Measurements from ENCODE around the gene RHBDF1.
A peak's percentile ranks its signal among the peaks of the same experiment; 100 is the strongest.

RHBDF1 gene

DNA sequence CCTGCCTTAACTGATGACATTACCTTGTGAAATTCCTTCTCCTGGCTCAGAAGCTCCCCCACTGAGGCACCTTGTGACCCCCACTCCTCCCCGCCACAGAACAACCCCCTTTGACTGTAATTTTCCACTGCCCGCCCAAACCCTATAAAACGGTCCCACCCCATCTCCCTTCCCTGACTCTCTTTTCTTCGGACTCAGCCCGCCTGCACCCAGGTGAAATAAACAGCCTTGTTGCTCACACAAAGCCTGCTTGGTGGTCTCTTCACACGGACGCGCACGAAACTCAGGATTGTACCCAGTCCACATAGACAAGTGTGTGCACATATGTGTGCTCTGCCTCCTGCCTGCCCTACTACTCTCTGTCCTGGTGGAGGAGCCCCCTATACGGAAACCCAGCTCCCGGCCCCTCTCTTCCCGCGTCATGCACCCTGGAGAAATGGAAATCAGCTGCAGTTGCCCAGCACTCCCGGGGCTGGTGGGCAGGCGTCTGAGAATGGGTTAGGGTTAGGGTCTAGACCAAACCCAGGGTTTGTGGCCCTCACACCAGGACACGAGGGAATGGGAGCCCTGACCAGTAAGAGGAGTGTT is 2.4 kb upstream of the RHBDF1 start:
- DNase-seq = no peak

DNA sequence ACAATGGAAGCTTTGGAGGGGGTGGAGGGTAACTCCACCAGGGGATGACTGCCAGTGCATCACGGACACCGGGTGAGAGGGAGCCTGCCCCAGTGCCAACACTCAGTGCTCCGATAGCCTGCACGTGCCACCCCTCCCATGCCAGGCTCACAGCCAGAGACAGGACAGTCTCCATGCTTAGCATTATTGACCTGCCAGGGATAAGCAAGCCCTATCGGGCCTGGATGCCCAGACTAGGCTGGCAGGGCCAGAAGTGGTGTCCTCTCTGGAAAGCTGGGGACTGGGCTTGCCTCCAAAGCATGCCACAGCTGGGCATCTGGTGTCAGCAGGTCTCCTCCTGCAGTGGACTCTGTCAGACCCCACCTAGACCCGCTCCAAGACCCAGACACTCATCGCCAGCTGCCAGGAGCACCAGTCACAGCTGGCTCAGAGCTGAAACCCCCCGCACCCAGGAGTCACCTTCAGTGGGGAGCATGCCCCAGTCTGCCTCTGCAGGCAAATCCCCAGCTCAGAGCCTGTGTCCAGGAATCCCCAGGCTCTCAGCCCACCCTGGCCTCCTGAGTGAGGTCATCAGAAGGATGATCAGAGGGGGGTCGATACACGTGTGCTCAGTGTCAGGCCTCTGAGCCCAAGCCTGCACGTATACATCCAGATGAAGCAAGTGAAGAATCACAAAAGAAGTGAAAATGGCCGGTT is 1.8 kb upstream of the RHBDF1 start:
- DNase-seq = no peak

DNA sequence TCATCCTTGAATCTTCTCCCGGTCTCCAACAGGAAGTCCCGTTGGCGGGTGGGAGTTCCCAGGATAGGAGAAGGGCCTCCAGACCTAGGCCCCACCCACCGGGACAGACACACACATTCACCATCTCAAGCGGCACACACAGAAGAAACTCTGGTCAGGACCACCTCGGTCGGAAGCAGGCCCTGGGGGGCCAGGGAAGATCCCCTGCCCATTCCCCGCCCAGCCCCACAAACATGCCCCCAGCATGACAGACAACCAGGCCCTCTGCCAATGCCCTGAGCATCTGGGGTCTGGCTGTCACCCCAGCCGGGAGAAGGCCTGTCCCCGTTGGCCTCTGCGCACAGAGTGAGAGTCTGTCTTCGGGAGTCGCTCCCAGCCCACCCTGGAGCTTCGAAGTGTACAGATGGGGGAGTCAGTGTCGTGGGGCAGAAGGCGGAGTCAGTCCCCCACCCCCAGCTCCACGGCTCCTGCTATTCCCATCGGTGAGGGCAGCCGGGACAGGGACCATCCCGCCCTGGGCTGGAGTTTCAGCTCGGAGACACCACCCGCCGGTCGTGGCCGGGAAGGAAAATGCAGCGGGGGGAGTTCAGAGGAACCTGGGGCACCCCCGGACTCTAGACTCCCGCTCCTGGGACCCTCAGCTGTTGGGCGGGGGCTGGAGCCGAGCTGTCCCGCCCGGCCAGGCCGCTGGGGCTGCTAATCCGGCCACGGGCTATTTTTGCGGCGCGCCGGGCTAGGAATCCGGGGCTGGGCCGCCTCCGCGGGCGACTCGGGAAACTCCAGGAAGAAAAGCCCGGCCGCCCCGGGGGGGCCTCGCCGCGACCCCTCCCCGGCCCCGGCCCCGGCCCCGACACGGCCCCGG is 660 bp downstream of the RHBDF1 start:
- DNase-seq = no peak

DNA sequence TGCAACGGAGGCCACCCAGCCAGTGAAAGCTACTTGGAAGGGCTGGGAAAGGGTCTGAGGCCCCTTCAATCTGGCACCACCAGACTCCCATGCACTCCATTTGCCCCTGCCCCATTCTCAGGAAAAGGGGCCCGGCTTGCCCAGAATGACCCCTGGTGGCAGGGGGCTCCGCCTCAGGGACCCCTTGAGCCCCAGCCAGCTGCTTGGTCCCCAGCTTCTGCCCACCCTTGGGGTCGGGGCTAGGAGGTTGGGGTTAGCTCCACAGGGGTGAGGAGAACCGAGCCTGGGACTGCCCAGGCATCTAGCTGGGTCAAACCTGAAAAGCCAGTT is 1.3 kb downstream of the RHBDF1 start:
- DNase-seq = no peak

DNA sequence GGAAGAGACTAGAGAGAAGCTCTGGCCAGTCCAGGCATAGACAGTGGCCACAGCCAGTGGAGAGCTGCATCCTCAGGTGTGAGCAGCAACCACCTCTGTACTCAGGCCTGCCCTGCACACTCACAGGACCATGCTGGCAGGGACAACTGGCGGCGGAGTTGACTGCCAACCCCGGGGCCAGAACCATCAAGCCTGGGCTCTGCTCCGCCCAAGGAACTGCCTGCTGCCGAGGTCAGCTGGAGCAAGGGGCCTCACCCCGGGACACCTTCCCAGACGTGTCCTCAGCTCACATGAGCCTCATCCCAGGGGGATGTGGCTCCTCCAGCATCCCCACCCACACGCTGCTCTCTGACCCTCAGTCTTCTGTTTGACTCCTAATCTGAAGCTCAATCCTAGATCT is 3.2 kb downstream of the RHBDF1 start:
- no peak for DNase-seq

DNA sequence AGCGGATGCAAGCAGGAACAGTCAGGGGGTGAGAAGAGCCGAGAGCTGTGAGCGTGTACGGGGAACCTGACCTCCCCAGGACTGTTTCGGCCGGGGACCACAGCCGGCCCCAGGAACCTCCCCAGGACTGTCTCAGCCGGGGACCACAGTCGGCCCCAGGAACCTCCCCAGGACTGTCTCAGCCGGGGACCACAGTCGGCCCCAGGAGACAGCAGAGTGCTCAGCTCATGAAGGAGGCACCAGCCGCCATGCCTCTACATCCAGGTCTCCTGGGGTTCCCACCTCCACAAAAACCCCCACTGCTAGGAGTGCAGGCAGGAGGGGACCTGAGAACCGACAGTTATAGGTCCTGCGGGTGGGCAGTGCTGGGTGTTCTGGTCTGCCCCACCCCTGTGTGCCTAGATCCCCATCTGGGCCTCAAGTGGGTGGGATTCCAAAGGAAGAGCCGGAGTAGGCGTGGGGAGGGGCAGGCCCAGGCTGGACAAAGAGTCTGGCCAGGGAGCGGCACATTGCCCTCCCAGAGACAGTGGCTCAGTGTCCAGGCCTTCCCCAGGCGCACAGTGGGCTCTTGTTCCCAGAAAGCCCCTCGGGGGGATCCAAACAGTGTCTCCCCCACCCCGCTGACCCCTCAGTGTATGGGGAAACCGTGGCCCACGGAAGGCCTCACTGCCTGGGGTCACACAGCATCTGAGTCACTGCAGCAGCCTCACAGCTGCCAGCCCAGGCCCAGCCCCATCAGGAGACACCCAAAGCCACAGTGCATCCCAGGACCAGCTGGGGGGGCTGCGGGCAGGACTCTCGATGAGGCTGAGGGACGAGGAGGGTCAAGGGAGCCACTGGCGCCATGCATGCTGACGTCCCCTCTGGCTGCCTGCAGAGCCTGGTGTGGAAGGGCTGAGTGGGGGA is 4.3 kb downstream of the RHBDF1 start:
- no peak for DNase-seq

DNA sequence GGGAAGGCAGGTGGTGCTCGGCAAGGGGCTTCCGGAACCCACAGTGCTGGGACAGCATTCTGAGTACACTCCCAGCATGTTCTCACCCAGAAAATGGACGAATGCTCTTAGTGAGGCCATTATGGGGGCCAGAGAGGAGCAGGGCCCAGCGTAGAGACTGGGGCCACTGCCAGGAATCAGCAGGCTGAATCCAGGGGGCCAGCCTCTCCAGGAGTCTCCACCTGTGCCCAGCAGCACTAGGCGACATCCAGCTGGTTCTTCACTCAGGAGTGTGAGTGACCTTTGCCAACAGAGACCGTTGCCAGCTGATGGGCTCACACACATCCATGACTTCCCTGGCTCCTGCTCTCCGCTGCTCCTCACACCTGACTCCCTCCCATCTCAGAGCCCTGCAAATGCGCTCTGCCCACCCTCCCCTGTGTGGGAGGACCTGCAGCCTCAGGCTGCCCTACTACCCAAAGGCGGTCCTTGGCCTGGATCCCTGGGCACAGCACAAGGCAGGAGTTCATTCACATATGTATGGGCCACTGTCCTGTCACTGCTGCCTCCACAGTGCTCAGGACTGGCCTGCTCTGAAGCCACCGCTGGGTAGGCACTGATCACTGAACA is 5.1 kb downstream of the RHBDF1 start:
- no peak for DNase-seq

DNA sequence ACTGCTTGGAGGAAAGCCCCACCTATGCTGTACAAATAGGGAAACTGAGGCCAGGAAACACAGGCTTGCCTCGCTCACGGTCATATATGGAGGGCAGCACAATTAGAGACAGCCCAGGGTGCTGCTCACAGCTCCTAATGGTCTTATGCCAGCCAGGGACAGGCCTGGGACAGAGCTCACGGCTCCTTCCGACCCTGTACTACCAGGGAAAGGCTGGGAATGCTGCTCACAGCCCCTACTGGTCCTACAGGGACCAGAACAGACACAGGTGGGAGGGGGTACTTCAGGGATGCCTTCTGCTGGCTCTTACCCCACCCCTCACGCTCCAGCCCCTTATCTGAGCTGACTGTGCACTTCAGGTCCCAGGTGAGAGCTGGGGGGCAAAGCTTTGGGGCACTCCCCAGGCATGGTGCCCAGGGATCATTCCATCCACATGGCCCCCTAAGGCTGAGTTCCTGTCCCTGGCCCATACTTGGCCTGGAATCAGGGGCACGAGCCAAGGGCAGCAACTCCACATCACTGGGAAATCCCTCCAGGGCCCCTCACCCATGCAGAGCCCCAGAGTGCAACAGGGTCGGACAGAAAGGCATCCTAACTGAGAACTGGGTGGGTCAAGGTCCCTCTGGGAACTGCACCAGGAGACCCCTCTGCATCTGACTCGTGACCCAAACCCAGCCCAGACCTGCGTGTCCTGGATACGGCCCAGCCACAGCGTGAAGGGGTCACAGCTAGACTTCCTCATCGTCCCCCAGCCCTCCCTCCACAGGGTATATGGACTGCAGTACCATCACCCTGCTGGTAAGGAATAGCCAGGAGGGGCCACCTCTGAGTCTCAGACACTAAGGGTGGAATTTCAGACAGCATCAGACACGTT is 5.9 kb downstream of the RHBDF1 start:
- no peak for DNase-seq

DNA sequence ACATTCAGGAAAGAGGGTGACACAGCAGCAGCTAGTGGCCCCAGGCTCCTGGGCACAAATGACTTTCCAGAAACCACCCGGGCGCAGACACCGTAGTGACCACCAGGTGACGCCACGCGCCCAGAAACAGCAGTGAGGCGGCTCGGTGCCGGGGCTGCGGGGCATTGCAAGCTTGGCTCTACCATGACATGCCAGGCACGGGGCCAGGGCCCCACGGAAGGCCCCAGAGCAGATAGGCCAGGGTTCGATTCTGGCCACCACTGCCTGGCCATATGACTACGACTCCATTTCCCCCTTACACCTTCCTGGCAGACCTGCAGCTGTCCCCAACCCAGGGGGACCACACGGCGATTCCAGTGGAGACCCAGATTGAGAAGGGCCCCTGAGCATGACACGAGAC is 6.7 kb downstream of the RHBDF1 start:
- peak; percentile 60 to 79 (median 73) for DNase-seq

DNA sequence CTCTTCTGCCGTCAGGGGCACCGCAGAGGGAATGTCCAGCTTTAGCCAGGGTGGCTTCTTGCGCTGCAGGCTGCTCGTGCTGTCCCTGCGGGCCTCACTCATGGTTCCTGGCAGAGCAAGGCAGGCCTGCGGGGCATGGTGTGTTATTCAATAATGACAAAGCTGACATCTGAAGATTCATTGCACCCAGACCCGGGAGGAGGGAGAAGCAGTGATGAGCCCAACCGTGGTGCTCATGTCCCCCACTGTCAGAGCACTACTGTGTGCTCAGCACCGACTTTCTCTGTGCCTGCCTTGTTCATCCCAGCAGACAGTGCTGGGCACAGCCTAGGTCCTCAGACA is 7.5 kb downstream of the RHBDF1 start:
- DNase-seq = no peak

DNA sequence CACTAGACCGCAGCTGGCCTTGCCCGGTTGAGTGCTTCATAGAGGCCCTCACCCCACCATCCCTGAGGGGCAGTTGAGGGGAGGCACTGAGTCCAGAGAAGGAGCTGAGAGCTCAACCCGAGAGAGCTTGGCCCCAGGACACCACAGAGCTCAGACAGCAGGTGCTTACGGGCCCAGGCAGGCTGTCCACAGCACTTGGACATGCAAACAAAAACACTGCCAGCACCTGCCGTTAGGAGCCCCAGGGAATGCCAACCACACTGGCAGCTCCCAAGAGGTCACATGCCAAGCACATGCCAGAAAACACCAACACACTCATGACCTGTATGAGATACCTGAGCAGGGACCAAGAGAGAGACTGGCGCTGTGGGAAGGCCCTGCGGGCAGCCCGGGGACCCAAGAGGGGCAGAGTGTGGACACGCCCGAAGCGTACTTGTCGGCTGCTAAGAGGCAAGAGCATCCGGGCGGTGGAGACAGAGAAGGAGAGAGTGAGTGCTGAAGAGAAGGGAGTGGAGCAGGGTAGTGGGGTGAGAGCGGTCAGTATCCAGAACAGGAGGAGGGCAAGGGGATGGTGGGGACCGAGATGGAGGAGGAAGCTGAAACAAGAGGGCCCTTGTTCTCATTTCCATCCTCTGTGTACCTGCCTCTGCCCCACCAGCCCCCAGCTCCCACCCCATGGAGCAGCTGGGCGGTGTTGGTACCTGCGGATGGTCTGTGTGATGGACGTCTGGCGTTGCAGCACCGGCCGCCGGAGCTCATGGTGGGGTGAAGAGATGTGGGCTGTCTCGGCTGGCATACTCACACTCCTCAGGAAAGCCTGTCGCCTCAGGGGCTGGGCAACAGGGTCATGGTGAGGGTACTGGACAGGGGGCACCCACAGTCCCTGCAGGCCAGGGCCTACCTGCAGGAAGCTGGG is 8.2 kb downstream of the RHBDF1 start:
- DNase-seq = no peak

DNA sequence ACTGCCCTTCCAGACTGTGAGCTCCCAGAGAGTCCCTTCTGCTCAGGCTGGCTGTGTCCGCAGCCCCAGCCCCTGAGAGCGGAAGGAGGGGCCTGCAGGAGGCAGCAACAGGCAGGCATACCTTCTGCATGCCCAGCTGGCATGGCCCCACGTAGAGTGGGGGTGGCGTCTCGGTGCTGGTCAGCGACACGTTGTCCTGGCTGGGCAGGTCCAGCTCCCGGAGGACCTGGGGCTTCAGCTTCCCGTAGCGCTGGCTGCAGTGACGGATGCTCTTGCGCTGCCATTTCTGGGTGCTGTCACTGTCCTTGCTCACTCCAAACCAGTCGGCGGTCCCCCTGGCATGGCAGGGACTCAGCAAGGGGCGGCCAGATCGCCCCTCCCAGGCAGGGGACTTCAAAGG is 9.0 kb downstream of the RHBDF1 start:
- DNase-seq = no peak

DNA sequence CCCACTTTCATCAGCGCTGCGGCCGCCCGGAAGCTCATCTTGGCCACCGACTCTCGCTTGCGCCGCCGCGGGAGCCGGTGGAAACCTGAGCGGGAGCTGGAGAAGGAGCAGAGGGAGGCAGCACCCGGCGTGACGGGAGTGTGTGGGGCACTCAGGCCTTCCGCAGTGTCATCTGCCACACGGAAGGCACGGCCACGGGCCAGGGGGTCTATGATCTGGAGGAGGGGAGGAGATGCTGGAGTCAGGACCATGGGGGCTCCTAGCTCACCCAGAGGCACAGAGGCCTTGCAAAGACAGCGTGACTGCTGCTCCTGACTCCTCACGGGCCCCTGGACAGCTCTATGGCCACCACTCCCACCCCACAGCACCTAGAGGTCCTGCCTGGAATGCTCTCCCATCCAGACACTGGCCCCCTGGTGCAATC is 9.5 kb downstream of the RHBDF1 start:
- no peak for DNase-seq

DNA sequence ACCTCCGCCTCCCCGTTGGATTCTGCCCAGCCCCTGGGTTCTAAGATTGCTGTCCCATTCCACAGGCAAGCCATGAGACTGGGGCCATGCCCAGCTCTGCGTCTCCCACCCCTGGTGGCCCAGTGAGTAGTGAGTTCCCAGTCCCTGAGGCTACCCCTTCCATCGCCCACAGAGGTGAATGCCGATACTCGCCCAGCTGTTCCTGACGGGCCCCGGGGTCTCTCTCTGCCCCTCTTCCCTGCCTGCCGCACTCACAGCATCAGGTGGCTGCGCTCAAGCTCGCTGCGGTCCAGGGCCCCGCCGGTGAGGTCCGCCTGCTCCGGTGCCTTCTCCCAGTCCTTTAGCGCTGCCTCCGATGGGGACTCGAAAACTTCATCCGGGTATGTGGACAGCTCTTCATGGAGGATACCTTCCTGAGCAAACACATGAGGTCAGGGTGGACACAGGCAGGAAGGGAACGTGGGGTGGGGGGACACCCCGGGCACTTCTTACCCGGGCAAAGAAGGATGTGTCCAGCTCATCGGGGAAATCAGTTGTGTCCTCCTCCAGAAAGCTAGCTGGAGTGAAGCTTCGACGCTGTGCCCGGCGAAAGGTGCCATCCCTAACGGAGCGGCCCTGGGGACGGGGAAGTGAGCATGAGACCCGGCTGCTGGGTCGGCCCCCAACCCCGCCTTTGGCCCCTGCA is 10.0 kb downstream of the RHBDF1 start:
- no peak for DNase-seq

DNA sequence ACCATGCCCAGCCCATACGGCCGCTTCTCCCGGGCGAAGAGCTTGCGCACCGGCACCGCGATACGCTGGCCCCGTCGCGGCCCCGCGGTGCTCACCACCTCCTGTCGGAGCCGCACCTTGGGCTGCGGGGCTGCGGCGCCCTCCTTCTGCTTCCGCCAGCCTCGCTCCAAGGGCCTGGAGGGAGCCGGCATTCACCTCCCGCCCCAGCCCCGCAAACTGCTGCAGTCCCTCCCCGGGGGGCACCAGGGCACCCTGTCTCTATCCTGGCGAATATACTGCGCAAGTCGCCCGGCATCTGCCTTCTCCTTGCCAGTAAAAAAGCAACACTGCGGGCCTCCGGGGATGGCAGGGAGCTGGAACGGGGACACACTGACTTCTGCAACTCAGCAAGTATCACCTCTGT is 10.6 kb downstream of the RHBDF1 start:
- no peak for DNase-seq

DNA sequence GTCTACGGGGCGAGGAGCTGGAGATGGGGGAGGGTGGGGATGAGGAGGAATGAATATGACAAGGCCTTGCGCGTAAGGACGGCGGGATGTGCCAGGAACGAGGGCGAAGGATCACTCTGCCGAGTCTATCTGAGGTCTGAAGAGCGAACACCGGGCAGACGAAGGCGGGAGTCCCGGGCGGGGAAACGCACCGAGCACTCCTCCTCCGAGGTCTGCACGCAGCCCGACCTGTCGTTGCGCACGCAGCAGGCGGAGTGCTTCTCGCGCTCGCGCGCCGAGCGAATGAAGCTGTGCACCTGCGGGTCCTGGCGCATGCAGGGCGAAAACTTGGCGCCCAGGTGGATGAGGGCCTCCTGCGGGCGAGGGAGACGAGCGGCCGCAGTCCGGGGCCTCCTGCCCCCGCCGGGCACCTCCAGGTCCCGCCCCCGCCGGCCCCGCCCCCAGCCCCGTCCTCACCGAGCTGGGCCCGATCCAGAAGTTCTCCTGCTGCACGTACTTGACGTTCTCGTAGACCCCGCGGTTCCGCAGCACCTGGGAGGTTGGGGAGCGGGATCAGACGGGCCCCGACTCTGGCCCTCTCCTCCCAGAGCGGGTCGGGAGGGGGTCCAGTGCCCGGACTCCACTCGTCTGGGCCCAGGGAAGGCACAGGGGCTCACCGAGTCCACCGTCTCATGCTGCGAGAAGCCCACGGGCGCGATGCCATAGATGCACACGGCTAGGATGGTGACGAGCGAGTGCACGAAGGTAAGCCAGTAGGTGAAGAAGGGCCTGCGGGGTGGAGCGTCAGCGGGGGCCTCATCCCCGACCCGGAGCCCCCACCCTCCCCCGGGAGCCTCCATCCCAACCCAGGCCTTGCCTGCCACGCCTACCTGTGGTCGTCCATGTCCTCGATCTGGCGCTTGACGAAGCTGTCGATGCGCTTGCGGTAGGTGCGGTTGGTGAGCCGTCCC is 11.2 kb downstream of the RHBDF1 start:
- no peak for DNase-seq

DNA sequence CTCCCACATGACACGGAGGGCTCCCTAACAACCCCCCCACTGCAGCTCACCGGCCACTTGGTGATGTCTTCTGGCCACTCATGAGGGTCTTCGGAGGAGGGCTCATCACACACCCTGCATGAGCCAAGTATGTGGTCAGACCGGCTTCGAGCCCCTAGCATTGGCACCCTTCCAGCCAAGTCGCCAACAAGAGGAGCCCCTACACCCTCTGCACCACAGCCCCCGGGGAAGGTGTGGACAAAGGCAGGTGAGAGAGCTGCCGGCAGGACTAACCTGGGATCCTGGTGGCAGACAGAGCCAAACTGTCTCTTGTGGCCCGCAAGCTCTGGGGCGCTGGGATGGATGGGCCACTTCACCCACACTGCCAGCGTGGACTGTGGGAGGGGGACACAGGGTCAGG is 12.3 kb downstream of the RHBDF1 start:
- no peak for DNase-seq

DNA sequence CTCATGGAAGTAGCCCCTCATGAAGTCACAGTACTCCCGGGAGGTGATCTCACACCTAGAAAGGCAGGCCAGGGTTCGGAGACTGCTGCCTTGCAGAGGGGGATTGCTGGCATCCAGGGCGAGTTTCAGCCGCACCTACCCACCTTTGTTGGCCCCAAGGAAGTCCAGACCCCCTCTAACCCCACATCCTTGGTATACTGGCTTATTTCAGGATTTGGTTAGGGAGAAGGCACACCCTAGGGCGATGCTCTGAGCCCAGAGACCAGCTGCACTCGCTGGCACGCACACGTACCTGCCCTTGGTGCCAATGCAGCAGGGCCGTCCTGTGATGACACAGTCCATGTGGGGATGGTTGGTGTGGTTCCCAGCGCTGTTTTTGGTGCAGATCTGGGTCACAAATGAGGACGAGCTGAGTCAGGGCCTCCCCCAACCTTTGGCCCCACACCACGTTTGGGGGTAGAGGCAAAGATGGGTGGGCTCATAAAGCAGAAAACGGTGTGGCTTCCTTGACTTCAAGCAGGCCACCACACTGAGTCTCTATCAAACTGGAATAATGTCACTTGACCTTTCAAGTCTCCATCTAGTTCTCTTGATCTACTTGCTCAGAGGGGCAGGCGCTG is 12.9 kb downstream of the RHBDF1 start:
- DNase-seq = no peak
